ENCODE measurements around the gene PALM2AKAP2. TPM values are rescaled to one million over a fixed set of nuclear protein-coding genes. Genes with fewer than 3 reads are reported as not detected.

The PALM2AKAP2 gene
- total and polyA plus RNA-seq, 9 of the 15 experiments (the other 6 are each of a cell fraction or from before 2014, with no cell fraction given) = not detected

GRCh38 chr9:109811876-109812275, 31.9 kb downstream of the PALM2AKAP2 start (continued):
- TF ChIP-seq MLX (CRISPR knock-in tag; conservative IDR thresholded peaks at IDR 0.05) (no peak), ZSCAN32 (CRISPR knock-in tag; IDR thresholded peaks at IDR 0.05) (no peak), HMGXB4 (CRISPR knock-in tag; IDR thresholded peaks at IDR 0.05) (no peak), ZNF174 (CRISPR knock-in tag; IDR thresholded peaks at IDR 0.05) (no peak)

GRCh38 chr9:109812331-109812730, 32.3 kb downstream of the PALM2AKAP2 start:
- Histone ChIP-seq H3K9me3 (replicated peaks; ENCODE audit: control insufficient read depth, insufficient read depth, low read depth, low read length) (no peaks in the 10 kb centered on the region), H3K9me1 (ENCODE audit: control insufficient read depth, insufficient read depth, low read length) (no peaks in the 10 kb centered on the region), H3K27ac (ENCODE audit: extremely low read depth, low read depth, low read length) (no peak overlapping the region), H3K4me1 (replicated peaks in 1 of 2; ENCODE audit: control insufficient read depth in 2 of 2, insufficient read depth in 2 of 2, low read length in 2 of 2) (no peaks in the 10 kb centered on the region), H3K4me3 (no peak overlapping the region), H2AFZ (ENCODE audit: low read depth, low read length) (no peak overlapping the region), H3K9ac (ENCODE audit: insufficient read depth in 1 of 2, low read depth in 2 of 2, low read length in 2 of 2) (no peak overlapping the region), H3K4me2 (ENCODE audit: insufficient read depth, low read length) (no peak overlapping the region), H3K36me3 (ENCODE audit: control insufficient read depth, insufficient read depth, low read length) (no peaks in the 10 kb centered on the region), H3K27me3 (ENCODE audit: control insufficient read depth in 2 of 2, insufficient read depth in 2 of 2, low read length in 2 of 2) (no peaks in the 10 kb centered on the region), H3K79me2 (ENCODE audit: control insufficient read depth, insufficient read depth, low read length) (no peaks in the 10 kb centered on the region), H4K20me1 (replicated peaks; ENCODE audit: control insufficient read depth, insufficient read depth, low read length) (no peaks in the 10 kb centered on the region)
- ATAC-seq (no peak), DNase-seq (ENCODE audit: extremely low read depth in 1 of 4, low spot score in 3 of 4) (no peak), FAIRE-seq (no peak)
- in situ Hi-C loops (cut with MboI) = no loop called here
- intact Hi-C loops (cut with micrococcal nuclease) = loop anchor here (10.0 kb wide), 1 partner anchor 342 kb away; no protein-coding TSS in a partner anchor
- ChIA-PET CTCF (ENCODE audit: low intra/inter-chr PET ratio) (no interaction called here), POLR2A (no interaction called here)
- 1% methylated on average over 4 of the region's 4 CpGs for WGBS (ENCODE audit: insufficient coverage, low coverage, missing lambda C conversion rate)
- BruUV-seq (replicated peaks) = no TSS peak
- TF ChIP-seq ZNF143 (CRISPR knock-in tag; IDR thresholded peaks at IDR 0.05) = no peak
- TF ChIP-seq GTF2B (IDR thresholded peaks at IDR 0.05; ENCODE audit: extremely low read depth, insufficient read length) = no peak
- TF ChIP-seq ZNF217 (CRISPR knock-in tag; IDR thresholded peaks at IDR 0.05) = no peak
- TF ChIP-seq ZNF408 (CRISPR knock-in tag; IDR thresholded peaks at IDR 0.05; ENCODE audit: low read depth) = no peak
- no peak for TF ChIP-seq SRF (CRISPR knock-in tag; IDR thresholded peaks at IDR 0.05)
- TF ChIP-seq SOX6 (IDR thresholded peaks at IDR 0.05) = no peak
- TF ChIP-seq ZNF436 (CRISPR knock-in tag; IDR thresholded peaks at IDR 0.05) = no peak
- no peak for TF ChIP-seq RAD51 (IDR thresholded peaks at IDR 0.05; ENCODE audit: borderline replicate concordance, low read depth)
- TF ChIP-seq CBFA2T3 (IDR thresholded peaks at IDR 0.05) = no peak
- no peak for TF ChIP-seq CHAMP1 (IDR thresholded peaks at IDR 0.05)
- TF ChIP-seq PPARD (CRISPR knock-in tag; IDR thresholded peaks at IDR 0.05) = no peak
- TF ChIP-seq ZNF655 (CRISPR knock-in tag; IDR thresholded peaks at IDR 0.05) = no peak

All from K562 (cell line).